B cell (primary cell): ENCODE results near the gene UTRN. TPM values are rescaled to one million over a fixed set of nuclear protein-coding genes. Genes with fewer than 3 reads are reported as not detected.

ENCODE experiments used
- ATAC-seq: fragments of 200-7000 bp; cut with Tn5 transposase; one replicate; pipeline ENCODE4 v1.10.0; 2021; ENCODE audit warnings: low read depth, mild to moderate bottlenecking, moderate number of reproducible peaks, moderate library complexity
- CTCF ChIA-PET: fragments of 350-600 bp; sonication (Branson Sonifier 250); formaldehyde crosslinking; loops from one replicate; lab custom pipeline; 2021; ENCODE audit warnings: antibody characterized with exemption, inconsistent platforms; lab: Charles Lee
- POLR2A ChIA-PET: fragments of 350-600 bp; sonication (Branson Sonifier 250); formaldehyde crosslinking; loops from one replicate; lab custom pipeline; 2021; ENCODE audit warnings: antibody characterized with exemption; lab: Charles Lee
- DNase-seq: peaks from one replicate; pipeline ENCODE4 v3.0.0; 2013
- H2AFZ ChIP-seq: 2 replicates; pipeline ENCODE4 v1.6.1; 2012; ENCODE audit warnings: mild to moderate bottlenecking, low read depth, low read length; ENCODE audit not compliant: insufficient read depth, poor library complexity, severe bottlenecking
- H3K27ac ChIP-seq, 2 donors: 1 replicate in 1 of 2; 2 replicates in 1 of 2; pipeline ENCODE4 v1.5.1; 2012 to 2013; ENCODE audit warnings: low read length in 2 of 2, mild to moderate bottlenecking in 2 of 2, moderate library complexity in 1 of 2
- H3K27me3 ChIP-seq, 4 experiments: fragments of 200-600 bp in 1 of 4; sonication (generic) in 1 of 4; replicated peaks in 1 of 4; 1 replicate in 2 of 4; 2 replicates in 2 of 4; pipeline versions ENCODE4 v1.6.1 to v1.7.0; 2013 to 2016; ENCODE audit warnings: low read length in 3 of 4, mild to moderate bottlenecking in 2 of 4, mixed read lengths in 1 of 4, moderate library complexity in 1 of 4; ENCODE audit not compliant: insufficient read depth in 4 of 4, control insufficient read depth in 3 of 4; ENCODE audit errors: control extremely low read depth in 1 of 4
- H3K36me3 ChIP-seq, 2 experiments: replicated peaks in 1 of 2; 1 replicate in 1 of 2; 2 replicates in 1 of 2; pipeline versions ENCODE4 v1.6.1 to v1.7.1; 2013; ENCODE audit warnings: low read length in 1 of 2; ENCODE audit not compliant: insufficient read depth in 2 of 2, control insufficient read depth in 1 of 2; ENCODE audit errors: control extremely low read depth in 1 of 2, extremely low read depth in 1 of 2
- H3K4me1 ChIP-seq, 2 donors: fragments of 200-600 bp in 1 of 2; sonication (generic) in 1 of 2; 1 replicate in 1 of 2; 2 replicates in 1 of 2; pipeline versions ENCODE4 v1.5.1 to v1.6.1; 2013 to 2017; ENCODE audit warnings: low read length in 2 of 2; ENCODE audit not compliant: control insufficient read depth in 2 of 2, insufficient read depth in 2 of 2
- H3K4me2 ChIP-seq: replicated peaks from 2 replicates; pipeline ENCODE3; 2012; ENCODE audit warnings: mild to moderate bottlenecking, low read depth, low read length; ENCODE audit not compliant: poor library complexity, severe bottlenecking
- H3K4me3 ChIP-seq, 5 experiments: fragments of 200-600 bp in 1 of 5; sonication (generic) in 1 of 5; 1 replicate in 3 of 5; 2 replicates in 2 of 5; pipeline versions ENCODE4 v1.5.1 to v1.7.0; 2011 to 2016; ENCODE audit warnings: low read length in 4 of 5, mild to moderate bottlenecking in 4 of 5, low read depth in 2 of 5, control low read depth in 1 of 5, moderate library complexity in 1 of 5; ENCODE audit not compliant: insufficient read depth in 1 of 5; ENCODE audit errors: control extremely low read depth in 1 of 5, extremely low read depth in 1 of 5
- H3K79me2 ChIP-seq: fragments of 200-600 bp; sonication (generic); one replicate; pipeline ENCODE4 v1.6.0; 2016; ENCODE audit warnings: low read length; ENCODE audit not compliant: control insufficient read depth, insufficient read depth
- H3K9ac ChIP-seq: fragments of 200-600 bp; sonication (generic); 2 replicates; pipeline ENCODE4 v1.6.1; 2017; ENCODE audit warnings: mild to moderate bottlenecking, low read length, moderate library complexity
- H3K9me3 ChIP-seq, 3 donors: one replicate each; pipeline versions ENCODE4 v1.6.1 to v1.7.1; 2013; ENCODE audit warnings: low read length in 2 of 3; ENCODE audit not compliant: control insufficient read depth in 2 of 3, insufficient read depth in 1 of 3; ENCODE audit errors: control extremely low read depth in 1 of 3
- H4K20me1 ChIP-seq: 2 replicates; pipeline ENCODE4 v1.6.0; 2012; ENCODE audit warnings: mild to moderate bottlenecking, low read length; ENCODE audit not compliant: insufficient read depth, control insufficient read depth, poor library complexity, severe bottlenecking
- H3K27ac Mint-ChIP-seq: one replicate; pipeline ENCODE4 v1.8.0; 2021; ENCODE audit warnings: mixed read lengths
- H3K27me3 Mint-ChIP-seq: one replicate; pipeline ENCODE4 v1.8.0; 2021; ENCODE audit warnings: mixed read lengths
- H3K4me1 Mint-ChIP-seq: one replicate; pipeline ENCODE4 v1.8.0; 2021; ENCODE audit warnings: mixed read lengths
- H3K4me3 Mint-ChIP-seq: one replicate; pipeline ENCODE4 v1.8.0; 2021; ENCODE audit warnings: mixed read lengths
- H3K9me3 Mint-ChIP-seq: one replicate; pipeline ENCODE4 v1.8.0; 2022; ENCODE audit warnings: mixed read lengths; ENCODE audit not compliant: insufficient read depth
- CTCF ChIP-seq: fragments of 200-600 bp; IDR thresholded peaks from one replicate; pipeline ENCODE4 v1.8.0; 2022; ENCODE audit warnings: antibody characterized with exemption, mild to moderate bottlenecking
- EZH2 ChIP-seq: IDR thresholded peaks from 2 replicates; pipeline ENCODE4 v1.6.1; 2012; ENCODE audit warnings: borderline replicate concordance, low read depth, mild to moderate bottlenecking, moderate library complexity, low read length; ENCODE audit not compliant: insufficient read depth, poor library complexity, severe bottlenecking
- WGBS: methylation state at CpG from one replicate; pipeline ENCODE4 v1.1.5; 2013; ENCODE audit warnings: missing lambda C conversion rate; ENCODE audit not compliant: insufficient coverage; 5-methylcytosine and 5-hydroxymethylcytosine counted together
- intact Hi-C: fragments of 100-400 bp; cut with micrococcal nuclease; formaldehyde crosslinking; loops from one replicate; pipeline ENCODE4 v1.10.0; 2022
- polyA plus RNA-seq: library from polyadenylated mRNA; depleted of rRNA; stranded (reverse); fragments of >200 nt; gene quantifications from 2 replicates; pipeline ENCODE4 v1.2.3, GENCODE V29; 2012
- total RNA-seq, 2 donors: library from RNA; stranded (reverse); fragments of 120-200 nt in 1 of 2; gene quantifications; 1 replicate in 1 of 2; 2 replicates in 1 of 2; pipeline versions ENCODE4 v1.2.3 to v1.2.4, GENCODE V29; 2013 to 2022

The UTRN gene
- total and polyA plus RNA-seq, 2 donors (not counting 1 experiment from before 2014, with no cell fraction given): 40.0 to 224 TPM

- WGBS: 100% methylated on average over 1 of the region's 7 CpGs
These were observed 20.7 kb upstream of the UTRN start for GRCh38 chr6:144264270-144265060.

More at GRCh38 chr6:144264270-144265060, 20.7 kb upstream of the UTRN start:
- Histone ChIP-seq H3K9me3 (peaks cover 2 to 7% (median 4%) of the 10 kb centered on the region in 3 donors), H3K4me1 (peaks cover 17% of the 10 kb centered on the region in 2 donors), H3K4me3 (no peak overlapping the region), H3K4me2 (no peak overlapping the region), H3K27ac (no peak overlapping the region), H3K9ac (no peak overlapping the region), H3K36me3 (no peaks in the 10 kb centered on the region), H2AFZ (no peak overlapping the region), H4K20me1 (no peaks in the 10 kb centered on the region), H3K79me2 (no peaks in the 10 kb centered on the region), H3K27me3 (no peaks in the 10 kb centered on the region)
- no peak for TF ChIP-seq EZH2
- TF ChIP-seq CTCF: no peak
- DNase-seq (no peak), ATAC-seq (no peak)
- CTCF ChIA-PET: interaction anchor here (1.2 kb wide), 1 partner anchor 217 kb away, joined by 7 read pairs; no protein-coding TSS in a partner anchor
- no peaks in the 10 kb centered on the region for H3K27me3 Mint-ChIP-seq
- intact Hi-C loops: loop anchor here (5.0 kb wide), 2 partner anchors 47 to 88 kb away; no protein-coding TSS in a partner anchor
- peaks cover 2% of the 10 kb centered on the region for H3K9me3 Mint-ChIP-seq
- POLR2A ChIA-PET: no interaction called here
- H3K4me3 Mint-ChIP-seq: no peak overlapping the region
- H3K4me1 Mint-ChIP-seq: peaks cover 20% of the 10 kb centered on the region
- no peak overlapping the region for H3K27ac Mint-ChIP-seq
